HK-2 (cell line): Measurements from ENCODE around the gene DECR2.
"Not testable (repeated sequence)": the region's sequence is repeated elsewhere in the genome, so short reads cannot be mapped to it uniquely, and the experiment has no call there.

Source experiments
- DNase-seq: peaks from one replicate; pipeline ENCODE4 v3.0.0-alpha.2; 2018; ENCODE audit not compliant: unreplicated experiment

The DECR2 gene

GRCh38 chr16:400061-400591 lies 1.6 kb upstream of the DECR2 start:
- no peak for DNase-seq

- no peak for DNase-seq
These were observed 3.3 kb downstream of the DECR2 start for GRCh38 chr16:404971-405486.

GRCh38 chr16:405548-406506 lies 4.1 kb downstream of the DECR2 start:
- no peak for DNase-seq

GRCh38 chr16:407253-407652 lies 5.6 kb downstream of the DECR2 start:
- DNase-seq, result no peak

GRCh38 chr16:410516-411178 lies 9.0 kb downstream of the DECR2 start:
- no peak for DNase-seq

GRCh38 chr16:411576-412265 lies 10.0 kb downstream of the DECR2 start:
- no peak for DNase-seq

GRCh38 chr16:414395-415169 lies 12.9 kb downstream of the DECR2 start:
- DNase-seq, result no peak

- DNase-seq, result not testable (repeated sequence)
These were observed 13.4 kb downstream of the DECR2 start for GRCh38 chr16:415170-415498.

GRCh38 chr16:422179-422578 lies 20.5 kb downstream of the DECR2 start:
- not testable (repeated sequence) for DNase-seq

- DNase-seq, result peak; percentile 46
These were observed 22.4 kb downstream of the DECR2 start for GRCh38 chr16:424033-424622.

- DNase-seq, result peak; percentile 31
These were observed 23.0 kb downstream of the DECR2 start for GRCh38 chr16:424623-425081.

GRCh38 chr16:425082-425718 lies 23.5 kb downstream of the DECR2 start, which contains the start of gene RAB11FIP3:
Gene RAB11FIP3, plus strand, starts transcription at chr16:425649. Its CDS starts 358 bp downstream, at chr16:426007.
- peak; percentile 73 for DNase-seq

- no peak for DNase-seq
These were observed 24.0 kb downstream of the DECR2 start for GRCh38 chr16:425740-426114.

- DNase-seq, result peak; percentile 12
These were observed 24.6 kb downstream of the DECR2 start for GRCh38 chr16:426115-426905.

GRCh38 chr16:426906-427249 lies 25.2 kb downstream of the DECR2 start:
- no peak for DNase-seq

- no peak for DNase-seq
These were observed 25.6 kb downstream of the DECR2 start for GRCh38 chr16:427250-427649.

- DNase-seq, result no peak
These were observed 29.2 kb downstream of the DECR2 start for GRCh38 chr16:430904-431303.

GRCh38 chr16:440627-441026 lies 38.9 kb downstream of the DECR2 start:
- DNase-seq, result no peak

- no peak for DNase-seq
These were observed 39.8 kb downstream of the DECR2 start for GRCh38 chr16:441447-441846.
